CD1c-positive myeloid dendritic cell (primary cell): ENCODE data around the gene TMEM247.

Experiments used
- DNase-seq: peaks from one replicate; pipeline ENCODE4 v3.0.0-alpha.2; 2016; ENCODE audit errors: extremely low spot score

The TMEM247 gene

DNA sequence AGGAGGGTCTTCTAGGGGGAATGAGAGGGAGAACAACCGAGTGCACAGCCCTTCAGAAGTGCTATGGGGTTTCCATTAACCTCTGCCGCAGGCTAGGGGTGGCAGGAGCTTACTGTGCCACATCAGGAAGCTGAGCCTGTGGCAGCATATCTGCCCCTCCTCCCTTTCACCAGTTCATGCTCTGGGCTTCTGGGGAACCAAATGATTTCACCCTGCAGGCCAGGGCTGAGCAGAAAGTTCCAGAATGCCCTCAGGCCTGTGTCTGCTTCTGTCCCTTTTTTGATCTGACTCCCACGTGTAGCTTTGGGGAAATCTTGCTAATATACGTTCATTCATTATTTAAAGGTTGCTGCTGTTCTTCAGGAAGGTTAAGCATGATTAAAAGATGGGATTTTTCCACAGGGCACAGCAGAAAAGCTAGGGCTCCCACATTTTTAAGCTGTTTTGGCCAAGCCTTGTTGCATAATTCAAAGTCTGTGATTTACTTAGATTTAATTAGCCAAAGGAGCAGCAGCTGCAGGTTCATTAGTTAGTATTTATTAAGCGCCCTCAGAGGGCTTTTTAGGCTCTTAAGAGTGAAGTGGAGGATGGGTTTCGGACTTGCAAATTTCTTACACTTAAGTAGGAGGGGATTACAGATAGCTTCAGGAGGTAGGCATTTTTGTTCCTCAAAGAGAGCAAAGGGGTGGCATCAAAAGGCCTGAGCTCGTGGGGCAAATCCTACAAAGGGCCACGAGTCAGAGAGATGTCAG is 10.2 kb downstream of the TMEM247 start:
- DNase-seq = peak; percentile 50

DNA sequence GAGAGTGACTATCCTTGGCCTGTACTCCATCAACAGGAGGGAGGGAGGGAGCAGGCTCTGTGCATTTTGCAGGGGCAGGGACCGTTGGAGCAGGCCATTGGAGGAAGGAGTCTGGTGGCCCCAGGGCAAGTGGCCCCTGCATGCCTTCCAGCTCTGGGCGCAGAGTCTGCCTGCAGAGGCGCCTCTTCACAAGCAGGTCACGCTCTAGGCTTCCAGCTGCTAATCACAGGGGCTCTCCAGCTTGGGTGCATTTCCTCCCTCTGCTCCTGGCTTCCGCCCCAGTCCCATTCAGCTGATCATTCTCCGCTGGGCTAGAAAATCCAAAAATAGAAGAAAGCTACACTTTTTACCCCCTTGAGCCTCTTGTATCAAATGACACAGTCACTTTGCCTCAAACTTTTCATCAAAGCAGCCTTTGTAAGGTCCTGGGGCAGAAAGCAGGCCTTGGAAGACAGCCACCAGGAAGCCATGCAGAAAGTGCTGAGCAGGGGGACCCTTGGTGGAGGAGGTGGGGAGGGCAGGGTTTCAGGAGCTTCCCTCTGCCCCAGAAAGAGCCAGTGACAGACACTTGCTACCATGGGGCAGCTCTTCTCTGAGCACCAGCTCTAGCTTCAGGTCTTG is 11.3 kb downstream of the TMEM247 start:
- DNase-seq = no peak

DNA sequence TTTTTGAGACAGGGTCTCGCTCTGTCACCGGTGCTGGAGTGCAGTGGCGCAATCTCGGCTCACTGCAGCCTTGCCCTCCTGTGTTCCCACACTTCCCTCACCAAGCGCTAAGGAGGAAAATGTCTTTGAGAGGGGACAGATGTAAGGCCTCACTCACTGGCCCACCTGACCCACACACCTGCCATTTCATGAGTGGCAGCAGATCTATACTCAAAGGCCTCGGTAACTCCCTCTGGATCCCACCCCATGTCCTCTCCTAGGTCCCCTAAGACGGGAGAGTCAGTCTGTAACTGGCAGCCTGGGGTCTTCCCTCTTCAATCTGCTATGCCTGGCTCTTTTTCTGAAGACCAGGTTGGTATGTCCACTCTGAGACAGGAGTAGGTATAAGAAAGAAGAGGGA is 12.9 kb downstream of the TMEM247 start:
- no peak for DNase-seq

- no peak for DNase-seq
Measured at GRCh38 chr2:46493241-46493970, 14.0 kb downstream of the TMEM247 start.

GRCh38 chr2:46493971-46494250 is 14.5 kb downstream of the TMEM247 start:
- no peak for DNase-seq

GRCh38 chr2:46494596-46494995 is 15.2 kb downstream of the TMEM247 start:
- DNase-seq = no peak

DNA sequence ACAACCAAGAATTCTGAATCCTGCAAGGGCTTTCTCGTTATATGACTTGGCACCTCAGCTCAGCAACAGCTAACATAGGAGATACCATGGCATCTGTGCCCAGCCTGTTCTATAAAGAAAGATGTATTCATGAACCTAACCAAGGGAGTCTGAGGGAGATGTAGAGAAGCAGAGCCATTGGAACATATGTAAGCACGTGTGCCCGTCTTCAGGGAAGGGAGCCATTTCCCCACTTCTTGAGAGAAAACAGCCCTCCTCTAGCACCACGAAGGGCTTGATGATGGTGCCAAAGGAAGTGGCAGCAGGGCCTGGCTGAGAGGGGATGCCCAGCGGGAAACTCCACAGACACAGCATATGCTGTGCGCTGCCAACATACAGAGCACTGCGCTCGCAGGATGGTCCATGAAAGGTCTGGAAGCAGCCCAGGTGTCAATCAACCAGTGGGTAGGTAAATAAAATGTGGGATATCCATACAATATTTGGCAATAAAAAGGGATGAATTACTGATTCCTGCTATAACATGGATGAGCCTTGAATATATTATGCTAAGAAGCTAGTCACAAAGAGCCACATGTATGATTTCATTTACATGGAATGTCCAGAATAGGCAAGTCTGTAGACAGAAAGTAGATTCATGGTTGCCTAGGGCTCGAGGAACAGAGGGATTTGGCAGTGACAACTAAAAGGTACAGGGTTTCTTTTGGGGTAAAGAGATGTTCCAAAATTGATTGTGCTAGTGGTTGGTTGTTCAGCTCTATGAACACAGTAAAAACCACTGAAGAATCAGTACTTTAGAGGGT is 16.1 kb downstream of the TMEM247 start:
- no peak for DNase-seq

DNA sequence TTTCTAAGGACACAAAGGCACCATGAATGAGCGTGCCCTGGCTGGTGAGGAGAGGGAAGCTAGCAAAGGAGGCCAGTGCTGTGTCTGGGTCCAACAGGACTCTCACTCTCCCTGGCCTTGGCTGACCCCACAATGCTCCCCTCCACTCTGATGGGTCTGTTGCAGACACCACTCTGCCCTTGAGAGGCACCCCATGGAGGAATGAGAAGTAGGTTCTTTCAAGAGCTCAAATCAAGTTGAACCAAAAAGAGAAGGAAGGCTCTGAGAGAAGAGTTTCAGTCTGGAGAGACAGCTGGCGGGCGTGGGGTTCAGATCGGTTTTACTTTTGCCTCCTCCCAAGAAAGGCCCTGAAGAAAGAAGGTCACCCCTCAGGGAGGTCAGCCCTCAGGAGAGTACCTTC is 18.4 kb downstream of the TMEM247 start:
- DNase-seq = peak; percentile 49

- peak; percentile 60 for DNase-seq
Measured at GRCh38 chr2:46498681-46499080, 19.3 kb downstream of the TMEM247 start.

DNA sequence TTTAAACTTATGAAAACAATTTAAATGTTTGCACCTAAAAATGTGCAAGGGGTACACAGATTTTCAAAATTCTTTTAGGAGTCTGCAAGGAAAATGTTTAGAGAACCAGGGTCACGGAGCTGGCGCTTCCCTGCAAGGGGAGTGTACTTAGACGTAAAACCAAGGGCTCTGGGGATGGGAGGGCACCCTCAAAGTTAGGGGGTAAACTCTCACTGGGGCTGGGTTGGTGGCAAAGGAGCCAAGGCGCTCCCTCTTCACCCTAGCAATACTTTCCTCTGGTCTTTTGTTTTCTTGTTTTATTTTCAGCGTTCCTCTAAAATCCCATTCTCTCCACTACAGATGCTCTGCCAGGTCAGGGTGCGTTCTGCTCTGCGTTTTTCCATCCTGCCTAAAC is 20.0 kb downstream of the TMEM247 start:
- DNase-seq = no peak

DNA sequence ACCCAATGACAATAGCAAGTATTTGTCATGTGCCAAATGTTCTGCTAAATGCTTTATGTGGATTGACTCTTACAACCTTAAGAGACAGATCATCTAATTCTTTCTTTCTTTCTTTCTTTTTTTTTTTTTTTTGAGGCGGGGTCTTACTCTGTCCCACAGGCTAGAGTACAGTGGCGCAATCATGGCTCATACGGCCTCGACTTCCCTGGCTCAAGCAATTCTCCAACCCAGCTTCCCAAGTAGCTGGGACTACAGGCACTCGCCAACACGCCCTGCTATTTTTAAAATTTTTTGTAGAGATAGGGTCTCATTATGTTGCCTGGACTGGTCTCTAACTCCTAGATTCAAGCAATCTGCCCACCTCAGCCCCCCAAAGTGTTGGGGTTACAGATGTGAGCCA is 21.4 kb downstream of the TMEM247 start:
- DNase-seq = no peak

DNA sequence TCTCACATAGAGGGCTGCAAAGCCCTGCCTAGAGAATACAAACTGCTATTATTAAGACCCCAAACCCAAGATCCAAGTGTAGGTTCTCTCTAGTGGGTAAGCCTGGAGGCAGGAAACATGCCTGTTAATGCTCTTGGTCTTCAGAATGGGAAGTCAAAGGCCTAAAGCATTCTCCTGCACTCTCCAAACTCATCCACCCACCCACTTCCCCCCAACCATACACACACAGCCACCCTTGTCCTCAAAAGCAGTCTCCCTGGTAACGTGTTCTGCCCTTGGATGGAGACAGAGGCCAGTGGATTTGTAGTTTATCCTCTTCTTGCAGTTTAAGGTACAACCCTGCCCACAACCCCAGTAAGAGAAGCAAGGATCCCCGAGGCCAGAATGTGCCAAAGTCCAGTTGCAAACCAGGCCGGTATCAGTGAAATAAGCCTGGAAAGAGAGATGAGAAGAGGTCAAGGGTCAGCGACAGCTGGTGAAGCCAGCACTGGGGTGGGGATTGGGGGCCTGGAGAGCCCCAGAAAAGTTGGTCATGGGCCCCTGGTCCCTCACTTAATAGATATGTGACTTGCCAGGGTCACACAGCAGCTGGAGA is 23.0 kb downstream of the TMEM247 start:
- peak; percentile 40 for DNase-seq

DNA sequence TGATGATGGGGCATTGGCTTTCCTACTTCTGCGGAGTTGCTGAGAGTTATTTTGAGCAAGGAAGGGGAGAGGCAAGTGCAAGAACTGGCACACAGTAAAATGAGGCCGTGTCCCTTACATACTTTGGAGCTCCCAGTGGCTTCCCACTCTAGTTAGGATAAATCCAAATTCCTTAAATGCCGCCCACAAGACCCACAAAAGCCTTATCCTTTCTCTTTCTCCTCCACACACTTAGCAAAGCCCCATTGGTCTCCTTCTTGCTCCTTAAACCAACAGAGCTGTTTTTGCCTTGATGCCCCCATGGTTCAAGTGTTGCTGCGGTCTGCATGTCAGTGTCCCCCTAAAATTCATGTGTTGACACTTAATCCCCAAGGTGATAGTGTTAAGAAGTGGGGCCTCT is 24.3 kb downstream of the TMEM247 start:
- no peak for DNase-seq

GRCh38 chr2:46504221-46504620 is 24.9 kb downstream of the TMEM247 start:
- DNase-seq = no peak

- no peak for DNase-seq
Measured at GRCh38 chr2:46504685-46505471, 25.5 kb downstream of the TMEM247 start.

- DNase-seq = no peak
Measured at GRCh38 chr2:46505472-46505783, 26.1 kb downstream of the TMEM247 start.

GRCh38 chr2:46506131-46506706 is 26.9 kb downstream of the TMEM247 start:
- no peak for DNase-seq

DNA sequence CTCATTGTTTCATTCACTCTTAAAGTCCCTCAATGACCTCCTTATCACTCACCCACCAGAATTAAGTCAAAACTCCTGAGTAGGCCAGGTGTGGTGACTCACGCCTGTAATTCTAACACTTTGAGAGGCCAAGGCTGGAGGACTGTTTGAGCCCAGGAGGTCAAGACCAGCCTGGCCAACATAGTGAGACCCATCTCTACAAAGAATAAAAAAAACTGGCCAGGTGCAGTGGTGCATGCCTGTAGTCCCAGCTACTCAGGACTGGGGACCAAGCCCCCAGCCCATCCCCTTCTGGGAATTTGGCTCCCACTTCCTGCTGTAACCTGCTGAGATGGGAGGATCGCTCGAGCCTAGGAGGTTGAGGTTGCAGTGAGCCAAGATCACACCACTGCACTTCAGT is 28.9 kb downstream of the TMEM247 start:
- no peak for DNase-seq

DNA sequence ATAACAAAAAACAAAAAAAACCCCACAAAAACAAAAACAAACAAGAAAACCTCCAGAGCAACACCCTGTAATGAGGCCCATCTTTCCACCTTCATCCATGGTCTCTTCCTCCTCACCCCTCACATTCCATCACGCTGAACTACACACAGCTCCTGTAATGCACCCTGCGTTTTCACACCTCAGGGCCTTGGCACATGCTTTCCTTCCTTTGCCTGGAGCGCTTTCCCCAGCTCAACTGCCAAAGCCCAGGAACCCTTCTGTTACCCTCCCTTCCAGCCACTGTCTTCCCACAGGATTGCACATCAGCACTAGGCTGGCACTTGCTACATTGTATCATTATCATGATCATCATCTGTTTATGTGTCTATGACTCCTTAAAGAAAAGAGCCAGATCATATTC is 29.4 kb downstream of the TMEM247 start:
- DNase-seq = no peak

- no peak for DNase-seq
Measured at GRCh38 chr2:46509804-46510203, 30.4 kb downstream of the TMEM247 start.

GRCh38 chr2:46510598-46511177 is 31.3 kb downstream of the TMEM247 start:
- DNase-seq = no peak
